ENCODE data around the gene PPP1R13B. TPM values are rescaled to one million over a fixed set of nuclear protein-coding genes. Genes with fewer than 3 reads are reported as not detected.
A peak's percentile ranks its signal among the peaks of the same experiment; 100 is the strongest.

The PPP1R13B gene
- total RNA-seq, 3 donors from 2014 or later, result 6.4 to 21.8 (median 18.4) TPM

DNA sequence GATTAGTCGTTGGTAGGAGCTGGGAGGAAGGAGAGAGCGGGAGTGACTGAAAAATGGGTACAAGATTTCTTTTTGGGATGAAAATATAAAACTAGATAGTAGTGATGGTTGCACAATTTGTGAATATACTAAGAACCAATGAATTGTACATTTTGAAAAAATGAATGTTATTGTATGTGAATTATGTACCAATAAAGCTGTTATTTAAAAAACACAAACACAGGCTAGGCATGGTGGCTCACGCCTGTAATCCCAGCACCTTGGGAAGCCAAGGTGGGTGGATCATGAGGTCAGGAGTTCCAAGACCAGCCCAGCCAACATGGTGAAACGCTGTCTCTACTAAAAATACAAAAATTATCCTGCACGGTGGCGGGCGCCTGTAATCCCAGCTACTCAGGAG lies 32.1 kb downstream of the PPP1R13B start:
- intact Hi-C loops (cut with DNase I; ENCODE audit: low total_unique reads), result loop anchor here (10.0 kb wide), 1 partner anchor 100 kb away; no protein-coding TSS in a partner anchor
- no peak overlapping the region for H3K4me3 ChIP-seq
- H3K4me1 ChIP-seq, result no peaks in the 10 kb centered on the region
- no peak overlapping the region for H3K27ac ChIP-seq
- H3K36me3 ChIP-seq, result no peaks in the 10 kb centered on the region
- DNase-seq (ENCODE audit: low spot score in 2 of 2), result no peak
- H3K27me3 ChIP-seq, result no peaks in the 10 kb centered on the region
- H3K9me3 ChIP-seq, result no peaks in the 10 kb centered on the region
- no peak for TF ChIP-seq POLR2AphosphoS5 (IDR thresholded peaks at IDR 0.05)
- TF ChIP-seq, protein P1, sequence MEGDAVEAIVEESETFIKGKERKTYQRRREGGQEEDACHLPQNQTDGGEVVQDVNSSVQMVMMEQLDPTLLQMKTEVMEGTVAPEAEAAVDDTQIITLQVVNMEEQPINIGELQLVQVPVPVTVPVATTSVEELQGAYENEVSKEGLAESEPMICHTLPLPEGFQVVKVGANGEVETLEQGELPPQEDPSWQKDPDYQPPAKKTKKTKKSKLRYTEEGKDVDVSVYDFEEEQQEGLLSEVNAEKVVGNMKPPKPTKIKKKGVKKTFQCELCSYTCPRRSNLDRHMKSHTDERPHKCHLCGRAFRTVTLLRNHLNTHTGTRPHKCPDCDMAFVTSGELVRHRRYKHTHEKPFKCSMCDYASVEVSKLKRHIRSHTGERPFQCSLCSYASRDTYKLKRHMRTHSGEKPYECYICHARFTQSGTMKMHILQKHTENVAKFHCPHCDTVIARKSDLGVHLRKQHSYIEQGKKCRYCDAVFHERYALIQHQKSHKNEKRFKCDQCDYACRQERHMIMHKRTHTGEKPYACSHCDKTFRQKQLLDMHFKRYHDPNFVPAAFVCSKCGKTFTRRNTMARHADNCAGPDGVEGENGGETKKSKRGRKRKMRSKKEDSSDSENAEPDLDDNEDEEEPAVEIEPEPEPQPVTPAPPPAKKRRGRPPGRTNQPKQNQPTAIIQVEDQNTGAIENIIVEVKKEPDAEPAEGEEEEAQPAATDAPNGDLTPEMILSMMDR (IDR thresholded peaks at IDR 0.05), result no peak
- TF ChIP-seq POLR2A (IDR thresholded peaks at IDR 0.05), result no peak

DNA sequence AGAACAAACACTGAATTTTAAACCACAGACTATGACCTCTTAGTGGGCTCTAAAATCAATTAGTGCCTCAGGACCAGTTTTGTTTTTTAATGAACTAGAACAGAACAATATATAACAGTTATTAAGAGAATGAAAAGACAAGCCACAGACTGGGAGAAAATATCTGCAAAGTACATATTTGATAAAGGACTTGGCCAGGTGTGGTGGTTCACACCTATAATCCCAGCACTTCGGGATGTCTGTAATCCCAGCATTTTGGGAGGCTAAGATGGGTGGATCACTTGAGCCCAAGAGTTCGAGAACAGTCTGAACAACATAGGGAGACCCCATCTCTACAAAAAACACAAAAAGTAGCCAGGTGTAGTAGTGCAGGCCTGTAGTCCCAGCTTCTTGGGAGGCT lies 36.2 kb downstream of the PPP1R13B start:
- DNase-seq (ENCODE audit: low spot score in 2 of 2), result no peak
- no peak for TF ChIP-seq POLR2A (IDR thresholded peaks at IDR 0.05)
- TF ChIP-seq, protein P1 (IDR thresholded peaks at IDR 0.05), result no peak
- TF ChIP-seq POLR2AphosphoS5 (IDR thresholded peaks at IDR 0.05), result no peak
- Histone ChIP-seq H3K27ac (no peak overlapping the region), H3K36me3 (no peaks in the 10 kb centered on the region), H3K9me3 (no peaks in the 10 kb centered on the region), H3K27me3 (no peaks in the 10 kb centered on the region), H3K4me3 (no peak overlapping the region), H3K4me1 (no peaks in the 10 kb centered on the region)
- intact Hi-C loops (cut with DNase I; ENCODE audit: low total_unique reads), result loop anchor here (5.0 to 10.0 kb wide), 2 partner anchors 104 to 674 kb away; no protein-coding TSS in a partner anchor

DNA sequence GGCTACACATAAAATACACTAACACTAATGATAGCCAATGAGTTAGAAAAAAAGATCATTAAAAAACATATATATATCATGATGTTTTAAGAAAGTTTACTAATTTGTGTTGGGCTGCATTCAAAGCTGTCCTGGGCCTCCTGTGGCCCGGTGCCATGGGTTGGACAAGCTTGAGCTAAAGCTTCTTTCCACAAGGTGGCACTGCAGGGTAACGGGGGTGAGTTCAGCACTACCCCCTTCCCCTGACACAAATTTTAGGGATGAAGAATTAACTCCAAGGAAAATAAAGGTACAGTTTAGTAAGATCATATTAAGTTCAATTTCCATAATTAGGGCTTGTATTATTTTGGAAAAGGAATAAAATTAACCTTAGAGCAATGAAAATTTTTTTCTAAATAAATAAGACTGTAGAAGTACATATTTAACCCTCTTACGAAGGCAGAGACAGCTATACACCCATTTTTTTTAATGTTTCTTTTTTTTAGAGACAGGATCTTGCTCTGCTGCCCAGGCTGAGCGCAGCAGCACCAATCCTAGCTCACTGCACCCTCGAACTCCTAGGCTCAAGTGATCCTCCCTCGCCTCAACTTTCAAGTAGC lies 38.9 kb downstream of the PPP1R13B start:
- peak in 2 of 3 donors; percentile 45 to 55 for TF ChIP-seq POLR2AphosphoS5 (IDR thresholded peaks at IDR 0.05)
- TF ChIP-seq POLR2A (IDR thresholded peaks at IDR 0.05), result no peak
- TF ChIP-seq, protein P1 (IDR thresholded peaks at IDR 0.05), result peak; percentile 55 to 91 (median 84)
- Histone ChIP-seq H3K36me3 (no peaks in the 10 kb centered on the region), H3K27ac (no peak overlapping the region), H3K27me3 (no peaks in the 10 kb centered on the region), H3K4me3 (no peak overlapping the region), H3K4me1 (no peaks in the 10 kb centered on the region), H3K9me3 (no peaks in the 10 kb centered on the region)
- DNase-seq (ENCODE audit: low spot score in 2 of 2), result peak; percentile 60 to 79
- intact Hi-C loops (cut with DNase I; ENCODE audit: low total_unique reads), result no loop called here

DNA sequence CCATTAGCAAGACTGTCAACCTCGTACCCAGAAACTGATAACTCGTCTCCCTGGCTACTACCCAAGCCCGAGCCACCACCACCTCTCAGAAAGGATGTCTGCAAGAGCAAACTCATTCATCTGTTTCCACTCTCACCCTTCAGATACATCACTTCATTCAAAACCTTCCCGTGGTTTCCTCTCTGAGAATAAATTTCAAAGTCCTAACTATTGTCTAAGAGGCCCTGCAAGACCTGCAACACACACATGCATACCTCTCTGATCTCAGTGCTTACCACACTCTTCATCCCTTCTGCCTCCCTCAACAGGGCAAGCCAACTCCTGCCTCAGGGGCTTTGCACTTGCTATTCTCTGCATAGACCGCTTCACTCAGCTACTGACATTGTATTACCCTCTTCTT lies 40.6 kb downstream of the PPP1R13B start:
- no peak for DNase-seq (ENCODE audit: low spot score in 2 of 2)
- no peaks in the 10 kb centered on the region for H3K9me3 ChIP-seq
- H3K27ac ChIP-seq, result no peak overlapping the region
- no peak overlapping the region for H3K4me3 ChIP-seq
- no peaks in the 10 kb centered on the region for H3K4me1 ChIP-seq
- TF ChIP-seq, protein P1 (IDR thresholded peaks at IDR 0.05), result no peak
- TF ChIP-seq POLR2A (IDR thresholded peaks at IDR 0.05), result no peak
- no peak for TF ChIP-seq POLR2AphosphoS5 (IDR thresholded peaks at IDR 0.05)
- intact Hi-C loops (cut with DNase I; ENCODE audit: low total_unique reads), result no loop called here
- H3K36me3 ChIP-seq, result no peaks in the 10 kb centered on the region
- no peaks in the 10 kb centered on the region for H3K27me3 ChIP-seq

DNA sequence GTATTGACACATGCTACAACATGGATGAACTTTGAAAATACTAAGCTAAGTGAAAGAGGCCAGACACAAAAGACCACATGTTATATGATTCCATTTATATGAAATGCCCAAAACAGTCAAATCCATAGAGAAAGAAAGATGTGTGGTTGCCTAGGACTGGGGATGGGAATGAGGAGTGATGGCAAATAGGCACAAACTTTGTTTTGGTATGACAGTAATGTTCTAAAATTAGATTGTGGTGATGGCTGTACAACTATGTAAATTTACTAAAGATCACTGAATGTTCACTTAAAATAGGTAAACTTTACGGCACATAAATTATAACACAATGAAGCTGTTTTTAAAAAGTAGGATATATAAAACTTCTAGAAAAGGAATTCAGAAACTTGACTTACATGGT lies 41.7 kb downstream of the PPP1R13B start:
- no peaks in the 10 kb centered on the region for H3K9me3 ChIP-seq
- intact Hi-C loops (cut with DNase I; ENCODE audit: low total_unique reads), result no loop called here
- H3K36me3 ChIP-seq, result no peaks in the 10 kb centered on the region
- H3K27me3 ChIP-seq, result no peaks in the 10 kb centered on the region
- H3K27ac ChIP-seq, result no peak overlapping the region
- TF ChIP-seq POLR2AphosphoS5 (IDR thresholded peaks at IDR 0.05) (no peak), POLR2A (IDR thresholded peaks at IDR 0.05) (no peak)
- TF ChIP-seq, protein P1 (IDR thresholded peaks at IDR 0.05), result no peak
- no peak for DNase-seq (ENCODE audit: low spot score in 2 of 2)
- H3K4me1 ChIP-seq, result no peaks in the 10 kb centered on the region
- H3K4me3 ChIP-seq, result no peak overlapping the region

Data from breast epithelium (tissue), 4 donors.